ENCODE results near the gene PGD. TPM values are rescaled to one million over a fixed set of nuclear protein-coding genes. Genes with fewer than 3 reads are reported as not detected.
"Not testable (repeated sequence)": the region's sequence is repeated elsewhere in the genome, so short reads cannot be mapped to it uniquely, and the experiment has no call there.

PGD gene
- total and polyA plus RNA-seq, 7 donors: 30.6 to 115 (median 44.2) TPM

- 25 to 30% methylated on average over 10 of the region's 10 CpGs for WGBS, 2 donors
- no peak for DNase-seq
- no peak for TF ChIP-seq EP300 (IDR thresholded peaks at IDR 0.05)
- Histone ChIP-seq H3K4me1 (peaks cover 0 to 12% (median 3%) of the 10 kb centered on the region in 4 donors), H3K9me3 (no peaks in the 10 kb centered on the region), H3K27me3 (peaks cover 0 to 32% (median 14%) of the 10 kb centered on the region in 3 donors), H3K36me3 (no peaks in the 10 kb centered on the region), H3K27ac (no peak overlapping the region), H3K4me3 (no peak overlapping the region)
- intact Hi-C loops (cut with DNase I): no loop called here
Measured at GRCh38 chr1:10451287-10451686, 52.4 kb downstream of the PGD start.

- H3K9me3 ChIP-seq: no peaks in the 10 kb centered on the region
- no peak overlapping the region for H3K4me3 ChIP-seq
- 92 to 93% methylated on average over 5 of the region's 5 CpGs for WGBS, 2 donors
- H3K27ac ChIP-seq: no peak overlapping the region
- TF ChIP-seq CTCF (IDR thresholded peaks at IDR 0.05) (no peak), POLR2A (IDR thresholded peaks at IDR 0.05) (no peak), POLR2AphosphoS5 (IDR thresholded peaks at IDR 0.05) (no peak), EP300 (IDR thresholded peaks at IDR 0.05) (no peak)
- intact Hi-C loops (cut with DNase I): no loop called here
- H3K36me3 ChIP-seq: peaks cover 0 to 2% (median under 1%) of the 10 kb centered on the region in 4 donors
- H3K4me1 ChIP-seq: peaks cover 0 to 6% (median 3%) of the 10 kb centered on the region in 4 donors
- DNase-seq: no peak
- peaks cover 0 to 7% (median 0%) of the 10 kb centered on the region in 3 donors for H3K27me3 ChIP-seq
Measured at GRCh38 chr1:10456048-10456447, 57.2 kb downstream of the PGD start.

- H3K27ac ChIP-seq: no peak overlapping the region
- intact Hi-C loops (cut with DNase I): no loop called here
- 87 to 90% methylated on average over 7 of the region's 7 CpGs for WGBS, 2 donors
- peaks cover 0 to 8% (median 5%) of the 10 kb centered on the region in 4 donors for H3K36me3 ChIP-seq
- no peak for TF ChIP-seq CTCF (IDR thresholded peaks at IDR 0.05)
- no peak for TF ChIP-seq POLR2A (IDR thresholded peaks at IDR 0.05)
- no peak for TF ChIP-seq EP300 (IDR thresholded peaks at IDR 0.05)
- TF ChIP-seq POLR2AphosphoS5 (IDR thresholded peaks at IDR 0.05): no peak
- peaks cover 0 to under 1% (median 0%) of the 10 kb centered on the region in 3 donors for H3K27me3 ChIP-seq
- no peaks in the 10 kb centered on the region for H3K4me1 ChIP-seq
- no peak for DNase-seq
- H3K9me3 ChIP-seq: no peaks in the 10 kb centered on the region
- no peak overlapping the region for H3K4me3 ChIP-seq
Measured at GRCh38 chr1:10456661-10457060, 57.8 kb downstream of the PGD start.

GRCh38 chr1:10457462-10457861, 58.6 kb downstream of the PGD start:
- H3K4me3 ChIP-seq; H3K4me1 ChIP-seq; H3K27me3 ChIP-seq; H3K27ac ChIP-seq; intact Hi-C loops (cut with DNase I); H3K9me3 ChIP-seq; DNase-seq: not testable (repeated sequence)
- WGBS, 2 donors: 67 to 72% methylated on average over 7 of the region's 7 CpGs
- peaks cover 3 to 16% (median 13%) of the 10 kb centered on the region in 4 donors for H3K36me3 ChIP-seq

GRCh38 chr1:10457875-10458274, 59.0 kb downstream of the PGD start:
- 78 to 82% methylated on average over 9 of the region's 9 CpGs for WGBS, 2 donors
- DNase-seq: no peak
- no peak overlapping the region for H3K27ac ChIP-seq

More at GRCh38 chr1:10457875-10458274, 59.0 kb downstream of the PGD start:
- TF ChIP-seq POLR2A (IDR thresholded peaks at IDR 0.05) (no peak), EP300 (IDR thresholded peaks at IDR 0.05) (no peak), CTCF (IDR thresholded peaks at IDR 0.05) (no peak), POLR2AphosphoS5 (IDR thresholded peaks at IDR 0.05) (no peak)
- Histone ChIP-seq H3K27me3 (no peaks in the 10 kb centered on the region), H3K4me1 (no peaks in the 10 kb centered on the region), H3K36me3 (peaks cover 7 to 20% (median 17%) of the 10 kb centered on the region in 4 donors), H3K9me3 (no peaks in the 10 kb centered on the region), H3K4me3 (no peak overlapping the region)
- intact Hi-C loops (cut with DNase I): no loop called here

Measured in sigmoid colon (tissue), 7 donors.